IMR-90 (cell line): ENCODE results near the gene ILF2. TPM values are rescaled to one million over a fixed set of nuclear protein-coding genes. Genes with fewer than 3 reads are reported as not detected.

ENCODE experiments used
- ATAC-seq: fragments of 200-7000 bp; cut with Tn5 transposase; 2 replicates; pipeline ENCODE4 v1.9.1; 2020; ENCODE audit warnings: low read depth, mild to moderate bottlenecking, moderate library complexity
- BruUV-seq: library from RNA; stranded (reverse); fragments of 400-500 nt; replicated peaks from 2 replicates; lab custom pipeline; 2021; lab: Mats Ljungman, UMichigan
- CTCF ChIA-PET: fragments of 300-600 bp; formaldehyde crosslinking; extraction: SDS; loops from one replicate; lab custom pipeline; 2021; ENCODE audit warnings: antibody characterized with exemption; lab: Yijun Ruan, JAX
- POLR2A ChIA-PET: fragments of 300-600 bp; sonication (Branson Sonifier 250); formaldehyde crosslinking; loops from one replicate; lab custom pipeline; 2022; ENCODE audit warnings: antibody characterized with exemption; ENCODE audit not compliant: unreplicated experiment; lab: Charles Lee
- DNase-seq: peaks from one replicate; pipeline ENCODE4 v3.0.0; 2013
- H2AFZ ChIP-seq: replicated peaks from 2 replicates; pipeline ENCODE3; 2013; ENCODE audit warnings: low read length, mild to moderate bottlenecking; ENCODE audit not compliant: poor library complexity
- H2AK5ac ChIP-seq: 2 replicates; pipeline ENCODE4 v1.6.1; 2013; ENCODE audit warnings: low read depth, low read length, inconsistent platforms
- H2AK9ac ChIP-seq: replicated peaks from 2 replicates; pipeline ENCODE3; 2013; ENCODE audit warnings: mild to moderate bottlenecking, low read depth, low read length, moderate library complexity; ENCODE audit not compliant: poor library complexity
- H2BK120ac ChIP-seq: 2 replicates; pipeline ENCODE4 v1.6.1; 2013; ENCODE audit warnings: low read depth, low read length, inconsistent platforms
- H2BK15ac ChIP-seq: 3 replicates; pipeline ENCODE4 v1.6.1; 2013; ENCODE audit warnings: low read depth, low read length, inconsistent platforms
- H2BK20ac ChIP-seq: 2 replicates; pipeline ENCODE4 v1.6.1; 2013; ENCODE audit warnings: low read depth, mild to moderate bottlenecking, inconsistent platforms, low read length, moderate library complexity
- H2BK5ac ChIP-seq: 2 replicates; pipeline ENCODE4 v1.6.1; 2013; ENCODE audit warnings: mild to moderate bottlenecking, low read depth, low read length, inconsistent platforms; ENCODE audit not compliant: poor library complexity, severe bottlenecking
- H3K14ac ChIP-seq: replicated peaks from 2 replicates; pipeline ENCODE4 v1.6.1; 2013; ENCODE audit warnings: low read depth, low read length, inconsistent platforms
- H3K18ac ChIP-seq: 2 replicates; pipeline ENCODE4 v1.6.1; 2013; ENCODE audit warnings: low read depth, low read length, control low read depth
- H3K23ac ChIP-seq: 2 replicates; pipeline ENCODE4 v1.6.1; 2013; ENCODE audit warnings: low read depth, low read length, inconsistent platforms
- H3K27ac ChIP-seq: 2 replicates; pipeline ENCODE4 v1.5.1; 2013; ENCODE audit warnings: mild to moderate bottlenecking, control low read depth, low read length; ENCODE audit not compliant: insufficient read depth
- H3K27me3 ChIP-seq: 2 replicates; pipeline ENCODE4 v1.6.1; 2013; ENCODE audit warnings: low read length; ENCODE audit not compliant: control insufficient read depth, insufficient read depth
- H3K36me3 ChIP-seq: 2 replicates; pipeline ENCODE4 v1.6.1; 2013; ENCODE audit warnings: low read length, mixed read lengths; ENCODE audit not compliant: control insufficient read depth, insufficient read depth
- H3K4ac ChIP-seq: 2 replicates; pipeline ENCODE4 v1.6.1; 2013; ENCODE audit warnings: low read depth, low read length, inconsistent platforms
- H3K4me1 ChIP-seq: 2 replicates; pipeline ENCODE4 v1.6.1; 2013; ENCODE audit warnings: low read length, mixed read lengths; ENCODE audit not compliant: control insufficient read depth, insufficient read depth
- H3K4me2 ChIP-seq: 2 replicates; pipeline ENCODE4 v1.6.1; 2013; ENCODE audit warnings: low read depth, mild to moderate bottlenecking, control low read depth, low read length, moderate library complexity
- H3K4me3 ChIP-seq: 2 replicates; pipeline ENCODE4 v1.5.1; 2013; ENCODE audit warnings: low read depth, mild to moderate bottlenecking, control low read depth, low read length, moderate library complexity; ENCODE audit not compliant: insufficient read depth
- H3K56ac ChIP-seq: 2 replicates; pipeline ENCODE4 v1.6.1; 2013; ENCODE audit warnings: low read length, inconsistent platforms; ENCODE audit not compliant: insufficient read depth; ENCODE audit errors: extremely low read depth
- H3K79me1 ChIP-seq, 2 experiments: 2 replicates each; pipeline ENCODE4 v1.6.1; 2013; ENCODE audit warnings: low read length in 2 of 2, inconsistent platforms in 1 of 2, low read depth in 1 of 2
- H3K9ac ChIP-seq: 2 replicates; pipeline ENCODE4 v1.6.1; 2013; ENCODE audit warnings: low read depth, low read length, control low read depth
- H3K9me1 ChIP-seq: 2 replicates; pipeline ENCODE4 v1.6.1; 2013; ENCODE audit warnings: low read length, inconsistent platforms; ENCODE audit not compliant: insufficient read depth
- H3K9me3 ChIP-seq: 2 replicates; pipeline ENCODE4 v1.6.1; 2013; ENCODE audit warnings: low read length; ENCODE audit not compliant: control insufficient read depth, insufficient read depth
- H4K20me1 ChIP-seq: 2 replicates; pipeline ENCODE4 v1.6.1; 2013; ENCODE audit warnings: low read length, inconsistent platforms; ENCODE audit not compliant: insufficient read depth
- H4K5ac ChIP-seq: 2 replicates; pipeline ENCODE4 v1.6.1; 2013; ENCODE audit warnings: mild to moderate bottlenecking, low read depth, low read length, control low read depth
- H4K8ac ChIP-seq, 2 experiments: 2 replicates each; pipeline ENCODE4 v1.6.1; 2013; ENCODE audit warnings: low read depth in 2 of 2, low read length in 2 of 2, control low read depth in 1 of 2, inconsistent platforms in 1 of 2
- H4K91ac ChIP-seq: 2 replicates; pipeline ENCODE4 v1.6.1; 2013; ENCODE audit warnings: low read depth, low read length, inconsistent platforms; ENCODE audit not compliant: insufficient read depth
- CEBPB ChIP-seq: IDR thresholded peaks from 2 replicates; pipeline ENCODE4 v1.6.1; 2012; ENCODE audit warnings: low read depth, low read length, improper control_type of control experiment
- CTCF ChIP-seq: conservative IDR thresholded peaks from 2 replicates; pipeline ENCODE4 v1.5.1; 2012; ENCODE audit warnings: mild to moderate bottlenecking, low read depth, low read length, improper control_type of control experiment
- ELK1 ChIP-seq: fragments of 150-350 bp; IDR thresholded peaks from 2 replicates; pipeline ENCODE4 v1.6.1; 2016; ENCODE audit warnings: low read depth, mild to moderate bottlenecking, low read length, moderate library complexity, borderline replicate concordance
- MAZ ChIP-seq: IDR thresholded peaks from 2 replicates; pipeline ENCODE4 v1.6.1; 2012; ENCODE audit warnings: low read depth, mild to moderate bottlenecking, low read length, improper control_type of control experiment, moderate library complexity, borderline replicate concordance
- NFE2L2 ChIP-seq: fragments of 150-350 bp; IDR thresholded peaks from 2 replicates; pipeline ENCODE4 v1.6.1; 2016; ENCODE audit warnings: low read depth, mild to moderate bottlenecking, low read length
- POLR2A ChIP-seq: IDR thresholded peaks from 2 replicates; pipeline ENCODE4 v1.6.1; 2012; ENCODE audit warnings: mild to moderate bottlenecking, low read depth, low read length
- RAD21 ChIP-seq: IDR thresholded peaks from 2 replicates; pipeline ENCODE4 v1.6.1; 2012; ENCODE audit warnings: low read length, improper control_type of control experiment
- RCOR1 ChIP-seq: IDR thresholded peaks from 2 replicates; pipeline ENCODE4 v1.6.1; 2012; ENCODE audit warnings: mild to moderate bottlenecking, low read length, improper control_type of control experiment; ENCODE audit not compliant: insufficient replicate concordance
- SMC3 ChIP-seq: fragments of 150-350 bp; IDR thresholded peaks from 2 replicates; pipeline ENCODE4 v1.6.1; 2016; ENCODE audit warnings: low read depth, mild to moderate bottlenecking, antibody characterized with exemption, low read length, moderate library complexity
- WGBS, 2 experiments: methylation state at CpG; one replicate each; pipeline versions ENCODE4 v1.1.5 to v1.1.7; 2013; ENCODE audit warnings: missing lambda C conversion rate in 2 of 2; ENCODE audit not compliant: insufficient read length in 1 of 2; ENCODE audit errors: extremely low coverage in 2 of 2; 5-methylcytosine and 5-hydroxymethylcytosine counted together
- dilution Hi-C: fragments of 300-500 bp; cut with HindIII; formaldehyde crosslinking; loops from one replicate; pipeline ENCODE4 v1.14.3; 2018; ENCODE audit warnings: low sequenced_read_pairs; ENCODE audit not compliant: unreplicated experiment
- in situ Hi-C: fragments of 300-500 bp; cut with MboI; formaldehyde crosslinking; loops from 3 replicates; pipeline ENCODE4 v1.14.3; 2019; ENCODE audit warnings: low sequenced_read_pairs, inconsistent platforms, mixed read lengths
- intact Hi-C: fragments of 100-400 bp; cut with micrococcal nuclease; formaldehyde crosslinking; loops from 2 replicates; pipeline ENCODE4 v1.10.0; 2022
- polyA plus RNA-seq, 3 experiments: library from polyadenylated mRNA; depleted of rRNA; stranded (reverse); fragments of >200 nt; gene quantifications; 2 replicates each; pipeline ENCODE4 v1.2.3, GENCODE V29; 2012; ENCODE audit warnings: low replicate concordance in 1 of 3
- total RNA-seq: library from RNA; depleted of rRNA; stranded (reverse); fragments of >200 nt; gene quantifications from 2 replicates; pipeline ENCODE4 v1.2.3, GENCODE V29; 2012

Gene ILF2
- total and polyA plus RNA-seq, 2 of the 4 experiments (the other 2 are of a cell fraction) = 273 to 504 TPM

GRCh38 chr1:153613406-153613805 lies 57.4 kb downstream of the ILF2 start:
- BruUV-seq = no TSS peak

More at GRCh38 chr1:153613406-153613805, 57.4 kb downstream of the ILF2 start:
- no peaks in the 10 kb centered on the region for H3K27me3 ChIP-seq
- H3K4me3 ChIP-seq = no peak overlapping the region
- no peak for ATAC-seq
- H3K9me3 ChIP-seq = no peaks in the 10 kb centered on the region
- H2BK20ac ChIP-seq = peak overlapping the region; percentile 63
- H3K23ac ChIP-seq = no peak overlapping the region
- peak overlapping the region; percentile 49 to 79 for H4K8ac ChIP-seq
- peak overlapping the region; percentile 99 for H2AK9ac ChIP-seq
- H3K9ac ChIP-seq = peak overlapping the region; percentile 28; the same call in 1 of the 2 replicates
- H3K56ac ChIP-seq = no peak overlapping the region
- no peak overlapping the region for H3K18ac ChIP-seq
- H3K79me1 ChIP-seq = peaks cover 8 to 42% of the 10 kb centered on the region in 2 experiments; a peak in 3 of 4 replicates
- H3K4me1 ChIP-seq = peaks cover 37% of the 10 kb centered on the region
- TF ChIP-seq SMC3 (no peak), MAZ (no peak), POLR2A (no peak), CTCF (no peak), RCOR1 (no peak), NFE2L2 (no peak), RAD21 (no peak), CEBPB (no peak), ELK1 (no peak)
- intact Hi-C loops (loop anchor here (2.0 kb wide), 1 partner anchor 41 kb away; no protein-coding TSS in a partner anchor), in situ Hi-C loops (no loop called here), dilution Hi-C loops (no loop called here)
- ChIA-PET CTCF (interaction anchor here (1.1 to 3.3 kb wide), 3 partner anchors 9 to 41 kb away, joined by 3 to 18 read pairs (median 8); partner anchors contain the start of genes S100A1 and S100A13), POLR2A (interaction anchor here (0.5 to 1.4 kb wide), 2 partner anchors 14 to 170 kb away, joined by 3 to 10 read pairs; partner anchors contain the start of gene S100A13)
- peak overlapping the region; percentile 95 for H3K27ac ChIP-seq
- H2AFZ ChIP-seq = peak overlapping the region; percentile 72
- H4K20me1 ChIP-seq = peaks cover 11% of the 10 kb centered on the region; the same call in 1 of the 2 replicates
- H2BK120ac ChIP-seq = peak overlapping the region; percentile 76; the same call in 1 of the 2 replicates
- no peak overlapping the region for H3K4me2 ChIP-seq
- no peak for DNase-seq
- peaks cover 2% of the 10 kb centered on the region; the same call in 1 of the 2 replicates for H3K36me3 ChIP-seq
- 90% methylated on average over 2 of the region's 5 CpGs; no CpG with 5 or more reads in 1 of the 2 experiments for WGBS, 2 experiments
- H2AK5ac ChIP-seq = peak overlapping the region; percentile 42
- peaks cover 11% of the 10 kb centered on the region for H3K9me1 ChIP-seq
- peak overlapping the region; percentile 93; the same call in 1 of the 2 replicates for H3K14ac ChIP-seq
- peak overlapping the region; percentile 14 for H2BK5ac ChIP-seq
- no peak overlapping the region for H4K5ac ChIP-seq
- H3K4ac ChIP-seq = peak overlapping the region; percentile 90
- peak overlapping the region; percentile 73 for H4K91ac ChIP-seq
- H2BK15ac ChIP-seq = peak overlapping the region; percentile 61; the same call in 2 of the 3 replicates
